ENCODE results near the gene CCL21. TPM values are rescaled to one million over a fixed set of nuclear protein-coding genes. Genes with fewer than 3 reads are reported as not detected.
"Not testable (repeated sequence)": the region's sequence is repeated elsewhere in the genome, so short reads cannot be mapped to it uniquely, and the experiment has no call there.

The CCL21 gene
- total and polyA plus RNA-seq, 2 donors (not counting 1 experiment from before 2014, with no cell fraction given) = not detected

DNA sequence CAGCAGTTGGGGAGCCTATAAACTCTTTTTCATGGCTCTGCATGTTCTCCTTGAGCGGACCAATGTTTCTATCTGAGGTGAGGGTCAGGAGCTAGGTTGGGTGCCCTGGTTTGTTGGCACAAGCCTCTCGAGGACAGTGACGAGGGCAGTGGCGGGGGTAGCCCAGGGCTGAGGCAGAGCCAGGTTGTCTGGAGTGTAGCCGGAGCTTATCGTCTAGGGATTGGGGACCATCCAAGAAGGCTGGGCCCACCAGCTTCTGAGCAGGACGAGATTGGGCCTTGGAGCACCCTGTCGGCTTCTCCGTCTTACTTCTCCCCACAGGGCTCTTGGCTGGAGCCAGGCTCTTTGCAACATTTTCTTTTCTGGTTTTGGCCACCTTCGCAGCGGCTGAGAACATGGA lies 13.2 kb upstream of the CCL21 start:
- Histone ChIP-seq H3K9ac (ENCODE audit: insufficient read depth, low read length) (no peak overlapping the region), H3K4me2 (ENCODE audit: extremely low read depth, insufficient read depth, low read length) (no peak overlapping the region), H3K27me3 (ENCODE audit: control insufficient read depth, insufficient read depth, low read length) (peaks cover 6% of the 10 kb centered on the region), H4K20me1 (ENCODE audit: control insufficient read depth, extremely low read depth, insufficient read depth, low read length) (no peaks in the 10 kb centered on the region), H3K79me2 (ENCODE audit: control insufficient read depth, insufficient read depth, low read length) (no peaks in the 10 kb centered on the region), H2AFZ (ENCODE audit: low read length) (no peak overlapping the region), H3K4me3 (replicated peaks in 1 of 4; ENCODE audit: control extremely low read depth in 1 of 4, insufficient read depth in 1 of 4, low read depth in 3 of 4, low read length in 4 of 4) (no peak overlapping the region), H3K9me3 (ENCODE audit: control insufficient read depth, insufficient read depth, low read depth, low read length) (no peaks in the 10 kb centered on the region), H3K27ac (ENCODE audit: insufficient read depth, low read length) (no peak overlapping the region), H3K36me3 (ENCODE audit: control insufficient read depth, insufficient read depth, low read length) (no peaks in the 10 kb centered on the region), H3K4me1 (ENCODE audit: control insufficient read depth, extremely low read depth, insufficient read depth, low read length) (no peaks in the 10 kb centered on the region)
- DNase-seq (ENCODE audit: low read depth in 2 of 2) = no peak
- TF ChIP-seq CTCF (conservative IDR thresholded peaks at IDR 0.05 in 1 of 2, IDR thresholded peaks at IDR 0.05 in 1 of 2; ENCODE audit: low read depth in 1 of 2, low read length in 2 of 2) = no peak
- no peak for TF ChIP-seq EZH2 (IDR thresholded peaks at IDR 0.05; ENCODE audit: low read length, missing control alignments)

DNA sequence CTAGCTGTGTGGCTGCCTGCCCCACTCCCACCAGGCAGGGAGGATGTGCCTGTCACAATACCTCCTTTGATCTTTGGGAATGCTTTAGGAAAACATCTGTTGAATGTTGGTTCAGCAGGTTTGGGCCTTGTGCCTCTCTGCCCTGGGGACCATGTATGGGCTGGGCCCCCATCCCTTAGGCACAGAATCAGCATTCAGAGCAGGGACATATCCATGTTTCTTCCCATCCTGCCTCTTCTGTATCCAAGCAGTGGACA lies 9.8 kb upstream of the CCL21 start:
- not testable (repeated sequence) for H3K9ac ChIP-seq (ENCODE audit: insufficient read depth, low read length); H4K20me1 ChIP-seq (ENCODE audit: control insufficient read depth, extremely low read depth, insufficient read depth, low read length); H3K4me2 ChIP-seq (ENCODE audit: extremely low read depth, insufficient read depth, low read length); H3K4me1 ChIP-seq (ENCODE audit: control insufficient read depth, extremely low read depth, insufficient read depth, low read length); H3K79me2 ChIP-seq (ENCODE audit: control insufficient read depth, insufficient read depth, low read length); H3K4me3 ChIP-seq (replicated peaks in 1 of 4; ENCODE audit: control extremely low read depth in 1 of 4, insufficient read depth in 1 of 4, low read depth in 3 of 4, low read length in 4 of 4); H3K36me3 ChIP-seq (ENCODE audit: control insufficient read depth, insufficient read depth, low read length); DNase-seq (ENCODE audit: low read depth in 2 of 2); H2AFZ ChIP-seq (ENCODE audit: low read length); H3K27ac ChIP-seq (ENCODE audit: insufficient read depth, low read length); H3K9me3 ChIP-seq (ENCODE audit: control insufficient read depth, insufficient read depth, low read depth, low read length)
- peaks cover 13% of the 10 kb centered on the region for H3K27me3 ChIP-seq (ENCODE audit: control insufficient read depth, insufficient read depth, low read length)

DNA sequence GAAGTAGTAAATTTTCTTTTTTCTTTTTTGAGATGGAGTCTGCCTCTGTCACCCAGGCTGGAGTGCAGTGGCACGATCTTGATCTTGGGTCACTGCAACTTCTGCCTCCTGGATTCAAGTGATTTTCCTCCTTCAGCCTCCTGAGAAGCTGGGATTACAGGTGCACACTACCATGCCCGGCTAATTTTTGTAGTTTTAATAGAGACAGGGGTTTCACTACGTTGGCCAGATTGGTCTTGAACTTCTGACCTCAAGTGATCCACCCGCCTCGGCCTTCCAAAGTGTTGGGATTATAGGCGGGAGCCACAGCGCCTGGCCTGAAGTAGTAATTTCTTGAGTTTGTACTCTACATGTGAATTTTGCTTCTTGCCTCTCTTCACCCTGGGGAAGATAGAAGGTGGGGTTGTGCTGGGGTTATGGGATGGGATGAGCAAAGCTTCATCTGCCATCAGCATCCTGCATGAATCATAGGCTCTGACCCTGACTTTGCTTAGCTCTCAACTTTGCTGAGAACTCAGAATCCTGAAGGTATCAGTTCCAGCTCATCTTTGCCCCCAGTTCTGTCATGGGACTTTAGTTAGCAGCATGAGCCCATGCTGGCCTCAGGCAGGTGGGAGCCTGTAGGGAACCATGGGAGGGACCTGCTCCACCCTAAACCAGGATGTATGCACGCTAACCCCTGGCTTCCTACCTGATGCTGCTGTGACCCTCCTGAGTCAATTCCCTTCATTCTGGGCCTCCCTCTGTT lies 9.3 kb upstream of the CCL21 start:
- no peak overlapping the region for H3K9ac ChIP-seq (ENCODE audit: insufficient read depth, low read length)
- no peaks in the 10 kb centered on the region for H4K20me1 ChIP-seq (ENCODE audit: control insufficient read depth, extremely low read depth, insufficient read depth, low read length)
- no peak for DNase-seq (ENCODE audit: low read depth in 2 of 2)
- TF ChIP-seq CTCF (conservative IDR thresholded peaks at IDR 0.05 in 1 of 2, IDR thresholded peaks at IDR 0.05 in 1 of 2; ENCODE audit: low read depth in 1 of 2, low read length in 2 of 2) (no peak), EZH2 (IDR thresholded peaks at IDR 0.05; ENCODE audit: low read length, missing control alignments) (no peak)
- H3K4me1 ChIP-seq (ENCODE audit: control insufficient read depth, extremely low read depth, insufficient read depth, low read length) = no peaks in the 10 kb centered on the region
- no peaks in the 10 kb centered on the region for H3K9me3 ChIP-seq (ENCODE audit: control insufficient read depth, insufficient read depth, low read depth, low read length)
- H3K79me2 ChIP-seq (ENCODE audit: control insufficient read depth, insufficient read depth, low read length) = no peaks in the 10 kb centered on the region
- H2AFZ ChIP-seq (ENCODE audit: low read length) = no peak overlapping the region
- peaks cover 13% of the 10 kb centered on the region for H3K27me3 ChIP-seq (ENCODE audit: control insufficient read depth, insufficient read depth, low read length)
- H3K4me2 ChIP-seq (ENCODE audit: extremely low read depth, insufficient read depth, low read length) = no peak overlapping the region
- H3K27ac ChIP-seq (ENCODE audit: insufficient read depth, low read length) = no peak overlapping the region
- no peaks in the 10 kb centered on the region for H3K36me3 ChIP-seq (ENCODE audit: control insufficient read depth, insufficient read depth, low read length)
- no peak overlapping the region for H3K4me3 ChIP-seq (replicated peaks in 1 of 4; ENCODE audit: control extremely low read depth in 1 of 4, insufficient read depth in 1 of 4, low read depth in 3 of 4, low read length in 4 of 4)
